MM.1S (cell line): ENCODE data around the gene MEGF8.

Experiments used
- EZH2 ChIP-seq: fragments of 300-600 bp; sonication (generic); optimal IDR thresholded peaks from 2 replicates; pipeline ENCODE3; 2017; ENCODE audit warnings: low read depth, mild to moderate bottlenecking, antibody characterized with exemption, low read length, mixed read lengths
- TF ChIP-seq, protein P1 (sequence below): fragments of 300-600 bp; sonication (generic); IDR thresholded peaks from 2 replicates; pipeline ENCODE4 v1.5.1; 2016; ENCODE audit warnings: antibody characterized with exemption, low read length, mixed read lengths

DNA sequence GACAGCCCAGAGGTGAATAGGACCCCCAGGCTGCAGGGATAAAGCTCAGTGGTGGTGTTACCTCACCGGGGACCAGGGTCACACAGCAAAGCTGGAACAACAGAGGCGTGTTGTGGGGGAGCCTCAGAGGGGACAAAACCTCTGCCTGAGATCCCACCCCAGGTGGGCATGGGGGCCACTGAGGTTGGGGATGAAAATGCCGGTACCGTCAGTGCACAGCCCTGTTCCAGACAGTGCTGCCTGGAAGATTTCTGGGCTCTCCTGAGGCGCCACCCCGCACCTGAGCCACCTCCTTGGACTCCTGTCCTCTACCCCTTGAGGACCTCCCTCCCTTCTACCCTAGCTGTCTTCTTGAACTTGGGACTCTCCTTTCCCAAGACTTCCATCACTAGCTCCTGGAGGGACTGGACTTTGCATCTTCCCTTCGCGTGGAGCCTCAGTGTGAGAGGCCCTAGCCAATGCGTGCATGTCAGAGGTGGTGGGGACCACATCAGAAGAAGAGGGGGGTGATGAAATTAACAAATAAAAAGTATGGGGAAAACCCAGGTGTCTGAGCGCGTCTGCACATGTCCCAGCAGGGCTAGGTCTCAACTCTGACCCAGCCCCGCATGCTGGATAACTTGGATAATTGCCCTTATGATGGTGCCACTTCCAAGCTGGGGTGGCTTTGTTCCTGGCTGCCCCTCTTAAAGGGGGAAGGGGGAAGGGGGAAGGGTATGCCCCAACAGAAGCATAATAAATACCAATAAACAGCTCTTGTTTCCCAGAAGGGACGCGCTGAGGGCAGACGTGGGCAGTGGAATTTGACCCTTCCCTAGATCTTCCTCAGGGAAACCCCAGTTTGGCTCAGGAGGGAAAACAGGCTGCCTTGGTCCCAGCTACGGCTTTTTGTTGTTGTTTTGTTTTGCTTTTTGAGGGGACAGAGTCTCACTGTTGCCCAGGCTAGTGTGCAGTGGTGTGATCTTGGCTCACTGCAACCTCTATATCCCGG lies 53.1 kb downstream of the MEGF8 start:
- no peak for TF ChIP-seq EZH2
- TF ChIP-seq, protein P1, sequence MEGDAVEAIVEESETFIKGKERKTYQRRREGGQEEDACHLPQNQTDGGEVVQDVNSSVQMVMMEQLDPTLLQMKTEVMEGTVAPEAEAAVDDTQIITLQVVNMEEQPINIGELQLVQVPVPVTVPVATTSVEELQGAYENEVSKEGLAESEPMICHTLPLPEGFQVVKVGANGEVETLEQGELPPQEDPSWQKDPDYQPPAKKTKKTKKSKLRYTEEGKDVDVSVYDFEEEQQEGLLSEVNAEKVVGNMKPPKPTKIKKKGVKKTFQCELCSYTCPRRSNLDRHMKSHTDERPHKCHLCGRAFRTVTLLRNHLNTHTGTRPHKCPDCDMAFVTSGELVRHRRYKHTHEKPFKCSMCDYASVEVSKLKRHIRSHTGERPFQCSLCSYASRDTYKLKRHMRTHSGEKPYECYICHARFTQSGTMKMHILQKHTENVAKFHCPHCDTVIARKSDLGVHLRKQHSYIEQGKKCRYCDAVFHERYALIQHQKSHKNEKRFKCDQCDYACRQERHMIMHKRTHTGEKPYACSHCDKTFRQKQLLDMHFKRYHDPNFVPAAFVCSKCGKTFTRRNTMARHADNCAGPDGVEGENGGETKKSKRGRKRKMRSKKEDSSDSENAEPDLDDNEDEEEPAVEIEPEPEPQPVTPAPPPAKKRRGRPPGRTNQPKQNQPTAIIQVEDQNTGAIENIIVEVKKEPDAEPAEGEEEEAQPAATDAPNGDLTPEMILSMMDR = no peak
